ENCODE results near the gene C1QTNF2. TPM values are rescaled to one million over a fixed set of nuclear protein-coding genes. Genes with fewer than 3 reads are reported as not detected.
"Not testable (repeated sequence)": the region's sequence is repeated elsewhere in the genome, so short reads cannot be mapped to it uniquely, and the experiment has no call there.

C1QTNF2 gene
- total RNA-seq, 2 experiments from 2014 or later, result not detected

- ChIA-PET POLR2A (no interaction called here), CTCF (no interaction called here)
These were observed 18.1 kb downstream of the C1QTNF2 start for GRCh38 chr5:160352308-160352707.

- POLR2A ChIA-PET, result no interaction called here
- CTCF ChIA-PET, result no interaction called here
These were observed 20.5 kb downstream of the C1QTNF2 start for GRCh38 chr5:160349935-160350303.

- ChIA-PET CTCF (no interaction called here), POLR2A (no interaction called here)
These were observed 21.0 kb downstream of the C1QTNF2 start for GRCh38 chr5:160349249-160349934.

GRCh38 chr5:160348080-160348479 lies 22.3 kb downstream of the C1QTNF2 start:
- CTCF ChIA-PET, result interaction anchor here (1.4 kb wide), 1 partner anchor 149 kb away, joined by 4 read pairs; no protein-coding TSS in a partner anchor
- POLR2A ChIA-PET, result no interaction called here

GRCh38 chr5:160347448-160347847 lies 23.0 kb downstream of the C1QTNF2 start:
- ChIA-PET CTCF (interaction anchor here (1.4 kb wide), 1 partner anchor 148 kb away, joined by 4 read pairs; no protein-coding TSS in a partner anchor), POLR2A (interaction anchor here (0.6 kb wide), 1 partner anchor 53 kb away, joined by 3 read pairs; the partner anchor contains the start of gene FAM200C)

GRCh38 chr5:160342413-160342941 lies 27.9 kb downstream of the C1QTNF2 start:
- ChIA-PET POLR2A (no interaction called here), CTCF (interaction anchor here (1.8 to 2.2 kb wide), 2 partner anchors 321 to 322 kb away, joined by 4 to 7 read pairs; no protein-coding TSS in a partner anchor)

- POLR2A ChIA-PET, result no interaction called here
- CTCF ChIA-PET, result interaction anchor here (2.2 kb wide), 1 partner anchor 319 kb away, joined by 7 read pairs; no protein-coding TSS in a partner anchor
These were observed 29.0 kb downstream of the C1QTNF2 start for GRCh38 chr5:160341309-160341870.

GRCh38 chr5:160340513-160340912 lies 29.9 kb downstream of the C1QTNF2 start:
- CTCF ChIA-PET, result interaction anchor here (0.6 kb wide), 1 partner anchor 167 kb away, joined by 7 read pairs; no protein-coding TSS in a partner anchor

GRCh38 chr5:160339406-160340130 lies 30.9 kb downstream of the C1QTNF2 start:
- CTCF ChIA-PET, result no interaction called here
- POLR2A ChIA-PET, result no interaction called here

More at GRCh38 chr5:160340513-160340912, 29.9 kb downstream of the C1QTNF2 start:
- POLR2A ChIA-PET, result not testable (repeated sequence)

- POLR2A ChIA-PET, CTCF ChIA-PET: not testable (repeated sequence)
These were observed 35.7 kb downstream of the C1QTNF2 start for GRCh38 chr5:160334716-160335115.

- ChIA-PET POLR2A (no interaction called here), CTCF (interaction anchor here (1.2 kb wide), 1 partner anchor 11 kb away, joined by 5 read pairs; no protein-coding TSS in a partner anchor)
These were observed 36.7 kb downstream of the C1QTNF2 start for GRCh38 chr5:160333721-160334120.

- CTCF ChIA-PET, result no interaction called here
- POLR2A ChIA-PET, result no interaction called here
These were observed 40.2 kb downstream of the C1QTNF2 start for GRCh38 chr5:160330212-160330611.

GRCh38 chr5:160327818-160328217 lies 42.6 kb downstream of the C1QTNF2 start:
- ChIA-PET POLR2A (no interaction called here), CTCF (no interaction called here)

- ChIA-PET POLR2A (no interaction called here), CTCF (no interaction called here)
These were observed 43.4 kb downstream of the C1QTNF2 start for GRCh38 chr5:160326981-160327380.

- CTCF ChIA-PET, result no interaction called here
- POLR2A ChIA-PET, result no interaction called here
These were observed 44.7 kb downstream of the C1QTNF2 start for GRCh38 chr5:160325716-160326115.

GRCh38 chr5:160324886-160325285 lies 45.5 kb downstream of the C1QTNF2 start:
- POLR2A ChIA-PET, result interaction anchor here (0.5 kb wide), 1 partner anchor 478 kb away, joined by 6 read pairs; no protein-coding TSS in a partner anchor
- CTCF ChIA-PET, result no interaction called here

- CTCF ChIA-PET, result interaction anchor here (0.6 kb wide), 1 partner anchor 78 kb away, joined by 3 read pairs; no protein-coding TSS in a partner anchor
- POLR2A ChIA-PET, result no interaction called here
These were observed 52.0 kb downstream of the C1QTNF2 start for GRCh38 chr5:160318409-160318808.

- ChIA-PET CTCF (no interaction called here), POLR2A (no interaction called here)
These were observed 53.0 kb downstream of the C1QTNF2 start for GRCh38 chr5:160317434-160317833.

- ChIA-PET POLR2A (no interaction called here), CTCF (no interaction called here)
These were observed 54.5 kb downstream of the C1QTNF2 start for GRCh38 chr5:160315968-160316367.

GRCh38 chr5:160312960-160313727 lies 57.3 kb downstream of the C1QTNF2 start:
- POLR2A ChIA-PET, result no interaction called here
- CTCF ChIA-PET, result no interaction called here
